PC-3 (cell line): Measurements from ENCODE around the gene C16orf86. TPM values are rescaled to one million over a fixed set of nuclear protein-coding genes. Genes with fewer than 3 reads are reported as not detected.

Experiments
- ATAC-seq: fragments of 200-7000 bp; cut with Tn5 transposase; 2 replicates; pipeline ENCODE4 v1.9.1; 2020; ENCODE audit warnings: mild to moderate bottlenecking, moderate library complexity
- BruUV-seq: library from RNA; stranded (reverse); fragments of 400-500 nt; replicated peaks from 2 replicates; lab custom pipeline; 2021; lab: Mats Ljungman, UMichigan
- CTCF ChIA-PET: fragments of 300-600 bp; sonication (Branson Sonifier 250); formaldehyde crosslinking; loops from one replicate; lab custom pipeline; 2022; ENCODE audit warnings: antibody characterized with exemption; lab: Charles Lee
- POLR2A ChIA-PET: fragments of 300-600 bp; sonication (Branson Sonifier 250); formaldehyde crosslinking; loops from one replicate; lab custom pipeline; 2022; ENCODE audit warnings: antibody characterized with exemption; ENCODE audit not compliant: unreplicated experiment; lab: Charles Lee
- DNase-seq: peaks from one replicate; pipeline ENCODE4 v3.0.0-alpha.2; 2015
- H2AFZ ChIP-seq: fragments of 300-600 bp; sonication (generic); 2 replicates; pipeline ENCODE4 v1.6.0; 2016; ENCODE audit warnings: antibody characterized with exemption, low read length
- H3F3A ChIP-seq: fragments of 300-600 bp; sonication (generic); one replicate; pipeline ENCODE4 v1.6.0; 2017; ENCODE audit warnings: antibody characterized with exemption, low read length, control low read depth, mild to moderate bottlenecking; ENCODE audit not compliant: unreplicated experiment
- H3K27ac ChIP-seq: fragments of 300-600 bp; sonication (generic); 2 replicates; pipeline ENCODE4 v1.5.1; 2016; ENCODE audit warnings: mild to moderate bottlenecking, low read length
- H3K27me3 ChIP-seq: fragments of 300-600 bp; sonication (generic); 2 replicates; pipeline ENCODE4 v1.6.1; 2016; ENCODE audit warnings: low read length, mixed read lengths
- H3K36me3 ChIP-seq: fragments of 300-600 bp; sonication (generic); 2 replicates; pipeline ENCODE4 v1.6.1; 2016; ENCODE audit warnings: low read depth, mixed run types, low read length, mixed read lengths
- H3K4me1 ChIP-seq: fragments of 300-600 bp; sonication (generic); 2 replicates; pipeline ENCODE4 v1.5.1; 2016; ENCODE audit warnings: low read length; ENCODE audit not compliant: insufficient read depth
- H3K4me2 ChIP-seq: fragments of 300-600 bp; sonication (generic); 2 replicates; pipeline ENCODE4 v1.6.0; 2016; ENCODE audit warnings: low read length
- H3K4me3 ChIP-seq: fragments of 300-600 bp; sonication (generic); 2 replicates; pipeline ENCODE4 v1.5.1; 2016; ENCODE audit warnings: mild to moderate bottlenecking, low read length, mixed read lengths
- H3K79me2 ChIP-seq: fragments of 300-600 bp; sonication (generic); 2 replicates; pipeline ENCODE4 v1.6.1; 2017; ENCODE audit warnings: low read length, mixed read lengths
- H3K9ac ChIP-seq: fragments of 300-600 bp; sonication (generic); 2 replicates; pipeline ENCODE4 v1.6.0; 2016; ENCODE audit warnings: mild to moderate bottlenecking, low read length
- H3K9me2 ChIP-seq: fragments of 300-600 bp; sonication (generic); replicated peaks from 2 replicates; pipeline ENCODE4 v1.6.1; 2016; ENCODE audit warnings: mixed run types, low read length, mixed read lengths
- H3K9me3 ChIP-seq: fragments of 300-600 bp; sonication (generic); 2 replicates; pipeline ENCODE4 v1.6.1; 2016; ENCODE audit warnings: low read length, mixed read lengths
- H4K20me1 ChIP-seq: fragments of 300-600 bp; sonication (generic); 2 replicates; pipeline ENCODE4 v1.6.1; 2016; ENCODE audit warnings: low read length, mixed read lengths
- EZH2 ChIP-seq: fragments of 300-600 bp; sonication (generic); IDR thresholded peaks from one replicate; pipeline ENCODE4 v1.6.1; 2017; ENCODE audit warnings: antibody characterized with exemption, mild to moderate bottlenecking, low read length; ENCODE audit not compliant: unreplicated experiment
- EZH2phosphoT487 ChIP-seq: fragments of 300-600 bp; sonication (generic); IDR thresholded peaks from 2 replicates; pipeline ENCODE4 v1.6.1; 2018; ENCODE audit warnings: mild to moderate bottlenecking, antibody characterized with exemption, low read length, borderline replicate concordance
- intact Hi-C: fragments of 100-400 bp; cut with micrococcal nuclease; formaldehyde crosslinking; loops from 2 replicates; pipeline ENCODE4 v1.9.0; 2023
- total RNA-seq: library from RNA; depleted of rRNA; stranded (reverse); fragments of >200 nt; gene quantifications from 2 replicates; pipeline ENCODE4 v1.2.3, GENCODE V29; 2014
- TF ChIP-seq, protein P1 (sequence below): fragments of 300-600 bp; sonication (generic); conservative IDR thresholded peaks from 2 replicates; pipeline ENCODE4 v1.5.1; 2017; ENCODE audit warnings: antibody characterized with exemption, low read depth, mild to moderate bottlenecking, low read length

C16orf86 gene
- total RNA-seq, 1 experiment from 2014 or later = not detected

DNA sequence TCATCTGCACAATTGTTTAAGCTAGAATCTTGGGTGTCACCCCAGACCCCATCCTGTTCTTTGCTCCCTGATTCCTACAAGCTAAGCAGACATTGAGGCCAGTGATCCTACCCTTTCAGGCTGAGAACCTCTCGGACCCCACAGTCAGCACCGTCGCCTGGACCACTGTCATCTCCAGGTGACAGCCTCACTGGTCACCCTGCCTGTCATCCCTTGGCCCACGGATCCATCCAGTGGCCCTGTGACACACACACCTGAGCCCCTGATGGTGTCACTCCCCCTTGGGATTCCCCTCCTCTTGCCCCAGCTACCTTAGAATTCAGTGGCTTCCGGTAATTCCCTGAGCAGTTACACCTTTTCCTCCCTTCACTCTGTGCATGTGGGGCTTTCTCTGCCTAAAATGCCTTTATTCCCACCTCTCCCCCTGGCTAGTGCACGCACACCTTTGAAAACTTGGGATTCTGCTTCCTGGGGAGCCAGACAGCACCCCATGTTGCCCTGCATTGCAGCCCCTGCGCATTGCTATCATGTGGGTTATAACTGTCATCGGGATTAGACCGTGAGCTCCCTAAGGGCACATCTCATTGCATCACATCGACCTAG lies 3.0 kb downstream of the C16orf86 start:
- H4K20me1 ChIP-seq = no peaks in the 10 kb centered on the region
- DNase-seq (no peak), ATAC-seq (no peak)
- TF ChIP-seq EZH2 (no peak), EZH2phosphoT487 (no peak)
- TF ChIP-seq, protein P1, sequence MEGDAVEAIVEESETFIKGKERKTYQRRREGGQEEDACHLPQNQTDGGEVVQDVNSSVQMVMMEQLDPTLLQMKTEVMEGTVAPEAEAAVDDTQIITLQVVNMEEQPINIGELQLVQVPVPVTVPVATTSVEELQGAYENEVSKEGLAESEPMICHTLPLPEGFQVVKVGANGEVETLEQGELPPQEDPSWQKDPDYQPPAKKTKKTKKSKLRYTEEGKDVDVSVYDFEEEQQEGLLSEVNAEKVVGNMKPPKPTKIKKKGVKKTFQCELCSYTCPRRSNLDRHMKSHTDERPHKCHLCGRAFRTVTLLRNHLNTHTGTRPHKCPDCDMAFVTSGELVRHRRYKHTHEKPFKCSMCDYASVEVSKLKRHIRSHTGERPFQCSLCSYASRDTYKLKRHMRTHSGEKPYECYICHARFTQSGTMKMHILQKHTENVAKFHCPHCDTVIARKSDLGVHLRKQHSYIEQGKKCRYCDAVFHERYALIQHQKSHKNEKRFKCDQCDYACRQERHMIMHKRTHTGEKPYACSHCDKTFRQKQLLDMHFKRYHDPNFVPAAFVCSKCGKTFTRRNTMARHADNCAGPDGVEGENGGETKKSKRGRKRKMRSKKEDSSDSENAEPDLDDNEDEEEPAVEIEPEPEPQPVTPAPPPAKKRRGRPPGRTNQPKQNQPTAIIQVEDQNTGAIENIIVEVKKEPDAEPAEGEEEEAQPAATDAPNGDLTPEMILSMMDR = no peak
- no peak overlapping the region for H2AFZ ChIP-seq
- no peak overlapping the region for H3K4me3 ChIP-seq
- no peak overlapping the region for H3K4me2 ChIP-seq
- no peaks in the 10 kb centered on the region for H3F3A ChIP-seq
- H3K79me2 ChIP-seq = no peaks in the 10 kb centered on the region
- H3K27me3 ChIP-seq = no peaks in the 10 kb centered on the region
- H3K9ac ChIP-seq = no peak overlapping the region
- H3K9me2 ChIP-seq = no peaks in the 10 kb centered on the region
- no peak overlapping the region for H3K27ac ChIP-seq
- BruUV-seq = no TSS peak
- no peaks in the 10 kb centered on the region for H3K9me3 ChIP-seq
- H3K4me1 ChIP-seq = no peaks in the 10 kb centered on the region; the same call in 1 of the 2 replicates
- POLR2A ChIA-PET = no interaction called here
- no peaks in the 10 kb centered on the region for H3K36me3 ChIP-seq
- CTCF ChIA-PET = no interaction called here
- intact Hi-C loops = loop anchor here (2.0 kb wide), 1 partner anchor 149 kb away; no protein-coding TSS in a partner anchor

DNA sequence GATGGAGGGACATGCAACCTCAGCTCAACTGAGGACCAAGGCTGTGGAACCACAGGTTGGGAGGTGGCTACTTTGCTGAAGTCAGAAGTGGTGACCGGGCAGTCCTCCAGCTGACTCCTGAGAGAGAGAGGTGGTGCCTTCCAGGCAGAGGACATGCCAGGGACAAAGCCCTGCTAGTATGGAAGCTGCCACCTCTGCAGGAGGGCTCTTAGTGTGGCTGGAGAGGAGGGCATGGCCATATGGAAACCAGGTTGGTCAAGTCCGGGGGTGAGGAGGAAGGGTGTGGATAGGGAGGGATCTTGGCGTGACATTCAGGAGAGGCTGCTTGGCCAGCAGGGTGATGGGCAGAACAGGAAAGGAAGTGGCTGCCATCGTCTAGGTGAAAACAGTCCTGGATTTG lies 5.7 kb downstream of the C16orf86 start:
- no peaks in the 10 kb centered on the region for H3K9me3 ChIP-seq
- POLR2A ChIA-PET = interaction anchor here (0.7 kb wide), 1 partner anchor 46 kb away, joined by 3 read pairs; no protein-coding TSS in a partner anchor
- no peaks in the 10 kb centered on the region for H3F3A ChIP-seq
- H4K20me1 ChIP-seq = no peaks in the 10 kb centered on the region
- H3K9me2 ChIP-seq = no peaks in the 10 kb centered on the region
- H3K4me3 ChIP-seq = no peak overlapping the region
- no peak overlapping the region for H3K9ac ChIP-seq
- ATAC-seq (no peak), DNase-seq (no peak)
- no peak for TF ChIP-seq EZH2
- TF ChIP-seq, protein P1 = no peak
- no peak for TF ChIP-seq EZH2phosphoT487
- H3K27ac ChIP-seq = no peak overlapping the region
- H3K4me2 ChIP-seq = no peak overlapping the region
- CTCF ChIA-PET = interaction anchor here (0.6 to 1.5 kb wide), 5 partner anchors 47 to 351 kb away, joined by 3 to 10 read pairs (median 5); partner anchors contain the start of genes RANBP10 and TSNAXIP1
- intact Hi-C loops = no loop called here
- no TSS peak for BruUV-seq
- H3K36me3 ChIP-seq = no peaks in the 10 kb centered on the region
- no peak overlapping the region for H2AFZ ChIP-seq
- H3K27me3 ChIP-seq = no peaks in the 10 kb centered on the region
- H3K79me2 ChIP-seq = no peaks in the 10 kb centered on the region
- H3K4me1 ChIP-seq = peaks cover 5% of the 10 kb centered on the region
